ENCODE results near the gene LRRK1. TPM values are rescaled to one million over a fixed set of nuclear protein-coding genes. Genes with fewer than 3 reads are reported as not detected.
A peak's percentile ranks its signal among the peaks of the same experiment; 100 is the strongest.

The LRRK1 gene
- total and polyA plus RNA-seq, 2 of the 4 experiments (the other 2 are of a cell fraction), result 3.0 to 5.8 TPM

DNA sequence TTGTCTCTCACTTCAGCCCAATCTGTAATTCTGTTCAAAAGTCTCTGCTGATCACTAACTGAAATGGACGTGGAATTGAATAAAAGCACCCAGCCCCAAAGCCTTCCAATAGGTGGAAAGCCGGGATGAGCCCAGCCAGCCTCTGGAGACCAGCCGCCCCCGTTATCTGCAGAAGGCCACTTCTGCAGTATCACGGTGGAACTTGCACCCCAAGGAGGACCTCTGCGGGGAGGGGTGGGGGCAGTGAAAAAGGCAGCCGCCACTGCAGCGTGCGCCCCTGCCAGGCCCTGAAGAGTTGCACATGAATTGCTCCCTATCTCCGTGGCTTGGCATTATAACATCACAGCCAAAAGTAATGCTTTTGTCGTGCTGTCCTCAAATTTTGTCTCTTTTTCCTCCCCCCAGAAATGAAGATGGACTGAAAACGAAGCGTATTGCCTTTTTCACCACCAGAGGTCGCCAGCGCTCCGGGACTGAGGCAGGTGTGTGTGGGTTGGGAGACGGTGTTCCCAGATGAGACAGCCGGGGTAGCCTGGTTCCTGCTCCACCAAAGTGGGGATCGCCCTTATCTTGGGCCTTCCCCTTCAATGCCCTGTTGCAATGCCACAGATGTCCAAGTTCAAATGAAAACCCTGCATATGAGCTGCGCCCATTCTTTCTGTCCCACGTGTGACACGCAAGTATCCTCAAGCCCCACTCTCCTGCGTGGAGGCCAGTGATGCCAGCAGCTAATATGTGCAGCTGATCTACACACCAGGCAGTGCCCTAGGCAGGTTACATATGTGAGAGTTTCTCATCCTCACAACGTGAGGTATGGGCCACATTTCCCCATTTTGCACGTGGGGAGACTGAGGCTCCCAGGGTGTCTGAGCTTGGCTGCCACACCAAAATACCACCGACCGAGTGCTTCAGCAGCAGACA is 96.0 kb downstream of the LRRK1 start (continued):
- no peak for TF ChIP-seq CEBPB (IDR thresholded peaks at IDR 0.05; ENCODE audit: low read depth, low read length)
- peak; percentile 98 for TF ChIP-seq RAD21 (IDR thresholded peaks at IDR 0.05; ENCODE audit: low read length)
- no peak for TF ChIP-seq BHLHE40 (IDR thresholded peaks at IDR 0.05; ENCODE audit: low read depth, low read length)
- peak; percentile 55 for TF ChIP-seq POLR2A (IDR thresholded peaks at IDR 0.05; ENCODE audit: low read depth, low read length)

DNA sequence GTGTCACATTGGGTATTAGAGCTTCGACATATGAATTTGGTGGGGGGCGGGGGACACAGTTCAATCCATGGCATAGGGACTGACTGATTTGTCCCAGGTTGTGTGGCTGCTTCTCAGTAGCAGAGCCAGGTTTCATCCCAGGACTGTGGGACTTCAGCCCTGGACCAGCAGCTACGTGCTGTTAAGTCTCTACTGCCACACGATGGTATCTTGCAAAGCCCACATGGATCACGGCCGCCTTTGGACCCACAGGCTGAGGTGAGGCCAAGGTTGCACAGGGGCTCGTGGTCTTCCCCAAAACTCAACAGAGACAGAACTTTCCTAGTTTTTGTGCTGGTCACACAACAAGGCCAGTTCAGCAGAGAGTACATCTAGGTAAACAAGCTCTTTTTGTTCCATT is 97.4 kb downstream of the LRRK1 start:
- BruUV-seq (replicated peaks), result no TSS peak
- Histone ChIP-seq H3K9ac (ENCODE audit: low read depth, low read length) (no peak overlapping the region), H2BK5ac (ENCODE audit: low read depth, low read length, poor library complexity, severe bottlenecking) (no peak overlapping the region), H2AFZ (replicated peaks; ENCODE audit: low read length, poor library complexity) (no peak overlapping the region), H3K27ac (ENCODE audit: insufficient read depth, low read length) (no peak overlapping the region), H3K56ac (ENCODE audit: extremely low read depth, insufficient read depth, low read length) (no peak overlapping the region), H2BK120ac (ENCODE audit: low read depth, low read length) (no peak overlapping the region), H3K23ac (ENCODE audit: low read depth, low read length) (no peak overlapping the region), H3K4me3 (ENCODE audit: insufficient read depth, low read depth, low read length) (no peak overlapping the region), H3K27me3 (ENCODE audit: control insufficient read depth, insufficient read depth, low read length) (no peaks in the 10 kb centered on the region), H2AK5ac (ENCODE audit: low read depth, low read length) (no peak overlapping the region), H3K9me1 (ENCODE audit: insufficient read depth, low read length) (no peaks in the 10 kb centered on the region), H3K9me3 (ENCODE audit: control insufficient read depth, insufficient read depth, low read length) (no peaks in the 10 kb centered on the region), H3K4ac (ENCODE audit: low read depth, low read length) (no peak overlapping the region), H3K14ac (replicated peaks; ENCODE audit: low read depth, low read length) (no peak overlapping the region), H2AK9ac (replicated peaks; ENCODE audit: low read depth, low read length, poor library complexity) (no peak overlapping the region), H4K8ac (ENCODE audit: low read depth in 2 of 2, low read length in 2 of 2) (no peak overlapping the region), H3K18ac (ENCODE audit: low read depth, low read length) (no peak overlapping the region), H3K36me3 (ENCODE audit: control insufficient read depth, insufficient read depth, low read length) (peaks cover 14% of the 10 kb centered on the region), H2BK20ac (ENCODE audit: low read depth, low read length) (no peak overlapping the region), H3K4me2 (ENCODE audit: low read depth, low read length) (no peak overlapping the region), H3K4me1 (ENCODE audit: control insufficient read depth, insufficient read depth, low read length) (peaks cover 7% of the 10 kb centered on the region; the same call in 1 of the 2 replicates), H2BK15ac (ENCODE audit: low read depth, low read length) (peak overlapping the region; percentile 22; the same call in 1 of the 3 replicates), H3K79me1 (ENCODE audit: low read depth in 1 of 2, low read length in 2 of 2) (no peaks in the 10 kb centered on the region), H4K20me1 (ENCODE audit: insufficient read depth, low read length) (no peaks in the 10 kb centered on the region), H4K91ac (ENCODE audit: insufficient read depth, low read depth, low read length) (no peak overlapping the region), H4K5ac (ENCODE audit: low read depth, low read length) (no peak overlapping the region)
- in situ Hi-C loops (cut with MboI; ENCODE audit: low sequenced_read_pairs), result loop anchor here (5.0 kb wide), 1 partner anchor 241 kb away; no protein-coding TSS in a partner anchor
- ChIA-PET POLR2A (ENCODE audit: unreplicated experiment) (no interaction called here), CTCF (interaction anchor here (0.7 to 2.4 kb wide), 4 partner anchors 8 to 241 kb away, joined by 3 to 17 read pairs (median 7); no protein-coding TSS in a partner anchor)
- dilution Hi-C loops (cut with HindIII; ENCODE audit: low sequenced_read_pairs, unreplicated experiment), result loop anchor here (25.0 kb wide), 1 partner anchor 379 kb away; no protein-coding TSS in a partner anchor
- ATAC-seq (ENCODE audit: low read depth), result no peak
- DNase-seq, result no peak
- intact Hi-C loops (cut with micrococcal nuclease), result loop anchor here (5.0 to 10.0 kb wide), 3 partner anchors 71 to 628 kb away; no protein-coding TSS in a partner anchor
- WGBS, 2 experiments (ENCODE audit: extremely low coverage in 2 of 2, insufficient read length in 1 of 2), result 100% methylated on average over 6 of the region's 7 CpGs; no CpG with 5 or more reads in 1 of the 2 experiments
- TF ChIP-seq POLR2A (IDR thresholded peaks at IDR 0.05; ENCODE audit: low read depth, low read length) (no peak), MAZ (IDR thresholded peaks at IDR 0.05; ENCODE audit: borderline replicate concordance, low read depth, low read length) (no peak), SMC3 (IDR thresholded peaks at IDR 0.05; ENCODE audit: low read depth, low read length) (no peak), RCOR1 (IDR thresholded peaks at IDR 0.05; ENCODE audit: insufficient replicate concordance, low read length) (no peak), RAD21 (IDR thresholded peaks at IDR 0.05; ENCODE audit: low read length) (no peak), FOS (IDR thresholded peaks at IDR 0.05; ENCODE audit: low read depth, low read length) (no peak), BHLHE40 (IDR thresholded peaks at IDR 0.05; ENCODE audit: low read depth, low read length) (no peak)
- TF ChIP-seq, protein P1, sequence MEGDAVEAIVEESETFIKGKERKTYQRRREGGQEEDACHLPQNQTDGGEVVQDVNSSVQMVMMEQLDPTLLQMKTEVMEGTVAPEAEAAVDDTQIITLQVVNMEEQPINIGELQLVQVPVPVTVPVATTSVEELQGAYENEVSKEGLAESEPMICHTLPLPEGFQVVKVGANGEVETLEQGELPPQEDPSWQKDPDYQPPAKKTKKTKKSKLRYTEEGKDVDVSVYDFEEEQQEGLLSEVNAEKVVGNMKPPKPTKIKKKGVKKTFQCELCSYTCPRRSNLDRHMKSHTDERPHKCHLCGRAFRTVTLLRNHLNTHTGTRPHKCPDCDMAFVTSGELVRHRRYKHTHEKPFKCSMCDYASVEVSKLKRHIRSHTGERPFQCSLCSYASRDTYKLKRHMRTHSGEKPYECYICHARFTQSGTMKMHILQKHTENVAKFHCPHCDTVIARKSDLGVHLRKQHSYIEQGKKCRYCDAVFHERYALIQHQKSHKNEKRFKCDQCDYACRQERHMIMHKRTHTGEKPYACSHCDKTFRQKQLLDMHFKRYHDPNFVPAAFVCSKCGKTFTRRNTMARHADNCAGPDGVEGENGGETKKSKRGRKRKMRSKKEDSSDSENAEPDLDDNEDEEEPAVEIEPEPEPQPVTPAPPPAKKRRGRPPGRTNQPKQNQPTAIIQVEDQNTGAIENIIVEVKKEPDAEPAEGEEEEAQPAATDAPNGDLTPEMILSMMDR (conservative IDR thresholded peaks at IDR 0.05; ENCODE audit: low read depth, low read length), result no peak
- TF ChIP-seq, protein P2, sequence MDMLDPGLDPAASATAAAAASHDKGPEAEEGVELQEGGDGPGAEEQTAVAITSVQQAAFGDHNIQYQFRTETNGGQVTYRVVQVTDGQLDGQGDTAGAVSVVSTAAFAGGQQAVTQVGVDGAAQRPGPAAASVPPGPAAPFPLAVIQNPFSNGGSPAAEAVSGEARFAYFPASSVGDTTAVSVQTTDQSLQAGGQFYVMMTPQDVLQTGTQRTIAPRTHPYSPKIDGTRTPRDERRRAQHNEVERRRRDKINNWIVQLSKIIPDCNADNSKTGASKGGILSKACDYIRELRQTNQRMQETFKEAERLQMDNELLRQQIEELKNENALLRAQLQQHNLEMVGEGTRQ (IDR thresholded peaks at IDR 0.05; ENCODE audit: low read depth, low read length), result no peak
- TF ChIP-seq, protein P3, sequence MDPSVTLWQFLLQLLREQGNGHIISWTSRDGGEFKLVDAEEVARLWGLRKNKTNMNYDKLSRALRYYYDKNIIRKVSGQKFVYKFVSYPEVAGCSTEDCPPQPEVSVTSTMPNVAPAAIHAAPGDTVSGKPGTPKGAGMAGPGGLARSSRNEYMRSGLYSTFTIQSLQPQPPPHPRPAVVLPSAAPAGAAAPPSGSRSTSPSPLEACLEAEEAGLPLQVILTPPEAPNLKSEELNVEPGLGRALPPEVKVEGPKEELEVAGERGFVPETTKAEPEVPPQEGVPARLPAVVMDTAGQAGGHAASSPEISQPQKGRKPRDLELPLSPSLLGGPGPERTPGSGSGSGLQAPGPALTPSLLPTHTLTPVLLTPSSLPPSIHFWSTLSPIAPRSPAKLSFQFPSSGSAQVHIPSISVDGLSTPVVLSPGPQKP (IDR thresholded peaks at IDR 0.05; ENCODE audit: borderline replicate concordance, low read depth, low read length), result no peak
